GM21723 (cell line): Measurements from ENCODE around the gene C1orf35.

Experiments
- ATAC-seq: cut with Tn5 transposase; IDR thresholded peaks from one replicate; pipeline ENCODE4 v1.9.1; 2021; ENCODE audit warnings: mild to moderate bottlenecking, moderate library complexity; ENCODE audit not compliant: unreplicated experiment

The C1orf35 gene

DNA sequence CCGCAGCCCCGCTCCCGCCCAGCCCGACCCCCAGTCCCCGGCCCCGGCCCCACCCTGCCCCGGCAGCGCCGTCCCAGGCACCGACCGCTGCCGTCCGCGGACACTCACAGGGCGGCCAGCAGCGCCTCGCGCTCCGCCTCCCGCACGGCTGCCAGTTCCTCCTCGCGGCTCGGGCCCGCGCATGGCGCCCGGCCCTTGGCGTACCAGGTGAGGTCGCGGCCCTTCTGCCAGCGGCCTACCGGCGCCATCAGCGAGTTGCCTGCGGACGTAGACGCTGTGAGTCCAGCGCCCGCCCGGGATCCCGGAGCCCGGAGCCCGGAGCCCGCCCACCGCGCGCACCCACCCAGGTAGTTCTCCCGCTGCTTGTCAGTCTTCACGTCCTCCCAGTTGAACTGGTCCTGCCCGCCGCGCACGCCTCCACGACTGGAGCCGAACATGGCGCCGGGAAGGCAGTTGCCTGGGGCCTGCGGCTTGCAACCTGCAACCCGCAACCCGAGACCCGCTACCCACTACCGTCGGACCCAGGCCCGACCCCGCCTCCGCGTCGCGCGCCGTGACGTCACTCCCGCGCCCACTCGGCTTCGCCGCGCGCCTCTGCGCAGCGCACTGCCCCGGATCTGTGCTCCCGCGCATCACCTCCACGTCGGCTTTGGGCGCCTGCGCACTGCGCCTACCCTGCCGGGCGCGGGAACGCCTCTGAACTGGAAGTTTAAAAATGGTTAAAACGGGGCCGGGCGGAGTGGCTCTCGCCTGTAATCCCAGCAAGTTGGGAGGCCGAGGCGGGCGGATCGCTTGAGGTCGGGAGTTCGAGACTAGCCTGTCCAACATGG, at the start of gene C1orf35:
Gene C1orf35 (minus strand): TSS at position 535 of the 830 bp plus-strand sequence. CDS start 98 bp downstream, at position 437.
- ATAC-seq = peak; percentile 59

DNA sequence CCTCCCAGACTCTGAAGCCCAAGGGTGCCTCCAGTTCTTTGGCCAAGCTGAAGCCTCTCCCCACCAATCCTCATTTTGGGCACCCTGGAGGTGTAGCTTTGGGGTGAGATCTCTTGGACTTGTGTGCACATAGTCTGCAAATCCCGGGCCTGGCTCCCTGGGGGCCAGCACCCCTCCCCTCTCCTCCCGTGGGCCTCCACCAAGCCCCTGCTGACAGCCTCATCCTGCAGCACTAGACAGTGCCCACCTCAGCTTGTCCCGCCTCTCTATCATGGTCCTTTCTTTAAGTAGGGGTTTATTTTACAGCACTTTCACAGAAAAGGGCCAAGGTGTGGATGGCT, 49.8 kb upstream of the C1orf35 start:
- no peak for ATAC-seq

DNA sequence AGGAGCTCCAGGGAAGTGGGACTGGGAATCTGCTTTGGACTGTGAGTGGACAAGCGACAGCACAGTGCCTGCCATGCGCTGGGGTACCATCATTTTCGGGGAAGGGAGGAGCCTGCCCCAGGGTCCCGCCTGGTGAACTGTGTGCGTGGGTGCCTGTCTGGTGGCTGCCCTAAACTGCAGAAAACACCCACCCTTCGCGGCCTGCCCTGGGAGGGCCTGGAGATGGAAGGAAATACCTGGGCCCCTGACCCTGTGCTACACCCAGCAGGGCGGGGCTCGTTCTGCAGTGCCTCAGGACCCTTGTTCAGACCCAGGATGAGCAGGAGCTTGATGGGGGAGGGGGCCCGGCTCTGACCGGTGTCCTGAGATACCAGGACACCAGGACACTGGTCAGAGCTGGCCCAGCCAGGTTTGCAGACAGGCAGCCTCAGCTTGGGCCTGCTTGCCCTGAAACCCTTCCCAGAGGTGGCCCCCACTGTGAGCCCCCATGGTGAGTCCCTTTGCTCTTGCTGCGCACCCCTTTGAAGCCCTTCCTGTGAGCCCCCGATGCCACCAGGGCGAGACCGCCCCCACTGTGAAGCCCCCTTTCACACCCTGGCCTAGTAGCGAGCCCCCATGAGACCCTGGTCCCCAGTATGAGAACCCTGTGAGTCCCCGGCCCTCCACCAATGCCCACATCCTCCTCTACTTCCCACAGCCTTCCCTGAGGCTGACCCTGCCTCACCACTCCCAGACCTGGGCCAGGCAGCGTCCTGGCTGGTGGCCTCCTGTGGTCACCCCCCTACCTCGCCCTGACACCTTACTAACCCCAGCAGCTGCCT, 49.2 kb upstream of the C1orf35 start:
- ATAC-seq = no peak

DNA sequence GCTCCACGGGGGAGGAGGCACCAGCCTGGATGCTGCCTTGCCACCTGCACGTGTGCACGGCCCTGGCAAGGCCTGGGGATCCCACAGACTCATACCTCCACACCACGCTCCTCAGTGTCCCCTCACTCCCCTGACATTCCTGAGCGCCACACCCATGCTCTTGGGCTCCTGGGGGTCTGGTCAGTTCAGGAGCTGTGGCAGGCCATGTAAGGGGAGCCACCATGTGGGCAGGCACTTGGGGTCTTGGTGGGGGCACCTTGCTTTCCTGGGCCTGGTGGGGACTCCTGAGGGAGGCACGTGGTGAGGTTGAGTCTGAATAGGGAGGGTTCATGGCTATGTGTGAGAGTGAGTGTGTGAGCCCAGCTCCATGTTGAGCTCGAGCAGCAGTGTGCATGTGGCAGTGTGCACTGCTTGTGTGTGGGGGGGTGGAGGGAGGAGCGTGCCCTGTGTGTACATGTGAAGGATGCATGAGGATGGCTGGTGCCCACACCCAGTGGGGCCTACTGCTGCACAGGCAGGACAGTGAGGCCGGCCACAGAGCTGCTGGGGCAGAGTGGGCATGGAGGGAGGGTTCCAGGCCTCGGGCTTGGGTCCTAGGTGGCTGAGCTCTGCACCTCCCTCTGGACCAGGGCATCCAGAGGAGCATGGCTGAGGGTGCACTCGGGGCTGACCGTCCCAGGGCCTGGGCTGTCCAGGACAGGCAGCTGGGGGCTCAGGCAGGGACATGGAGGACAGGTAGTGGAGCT, 48.2 kb upstream of the C1orf35 start:
- ATAC-seq = no peak

DNA sequence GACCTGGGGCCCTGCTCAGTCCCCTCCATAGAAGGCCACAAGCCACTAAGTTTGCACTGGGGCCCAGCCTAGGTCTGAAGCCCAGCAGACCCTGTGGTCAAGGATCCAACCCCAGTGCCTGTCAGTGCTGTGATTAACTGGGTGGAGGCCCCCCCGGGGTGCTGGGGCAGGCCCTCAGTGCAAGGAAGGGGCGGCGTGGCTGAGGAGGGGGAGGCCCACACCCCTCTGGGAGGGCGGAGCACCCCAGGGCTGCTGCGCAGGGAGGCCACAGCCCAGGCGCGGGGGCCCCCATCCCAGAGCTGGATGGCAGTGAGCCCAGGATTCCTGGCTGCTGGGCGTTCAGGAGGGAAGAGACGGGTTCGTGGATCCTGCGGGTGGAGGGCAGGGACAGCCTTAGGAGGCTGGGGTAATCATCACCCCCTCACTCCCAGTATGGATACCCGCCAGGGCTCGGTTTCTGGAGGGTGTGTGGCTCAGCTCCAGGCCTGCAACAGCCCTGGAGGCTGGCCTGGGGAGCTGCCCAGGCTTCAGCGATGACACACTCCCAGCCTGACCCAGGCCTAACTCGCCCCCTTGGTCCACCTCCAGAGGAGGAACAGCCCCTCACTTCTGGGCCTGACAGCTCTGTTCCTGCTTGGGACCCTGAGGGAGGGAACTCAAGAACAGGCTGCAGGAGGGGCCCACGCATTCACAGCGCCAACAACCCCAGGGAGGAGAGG, 47.5 kb upstream of the C1orf35 start:
- ATAC-seq = no peak

DNA sequence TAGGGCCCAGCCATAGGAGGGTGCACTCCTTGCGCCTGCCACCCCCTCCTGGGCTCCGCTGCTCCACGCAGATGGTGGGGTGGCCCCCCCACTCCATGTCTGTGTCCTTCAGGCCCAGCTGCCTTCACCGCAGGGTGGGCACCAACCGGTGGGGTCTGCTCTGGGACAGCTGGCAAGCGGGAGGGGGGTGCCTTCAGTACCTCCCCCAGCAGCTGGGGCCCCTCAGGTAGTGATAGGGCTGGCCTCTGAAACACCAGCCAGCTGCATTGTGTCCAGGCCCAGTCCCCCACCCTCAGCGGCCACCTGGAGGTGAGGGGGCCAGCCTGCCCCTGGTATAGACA, 47.0 kb upstream of the C1orf35 start:
- no peak for ATAC-seq

DNA sequence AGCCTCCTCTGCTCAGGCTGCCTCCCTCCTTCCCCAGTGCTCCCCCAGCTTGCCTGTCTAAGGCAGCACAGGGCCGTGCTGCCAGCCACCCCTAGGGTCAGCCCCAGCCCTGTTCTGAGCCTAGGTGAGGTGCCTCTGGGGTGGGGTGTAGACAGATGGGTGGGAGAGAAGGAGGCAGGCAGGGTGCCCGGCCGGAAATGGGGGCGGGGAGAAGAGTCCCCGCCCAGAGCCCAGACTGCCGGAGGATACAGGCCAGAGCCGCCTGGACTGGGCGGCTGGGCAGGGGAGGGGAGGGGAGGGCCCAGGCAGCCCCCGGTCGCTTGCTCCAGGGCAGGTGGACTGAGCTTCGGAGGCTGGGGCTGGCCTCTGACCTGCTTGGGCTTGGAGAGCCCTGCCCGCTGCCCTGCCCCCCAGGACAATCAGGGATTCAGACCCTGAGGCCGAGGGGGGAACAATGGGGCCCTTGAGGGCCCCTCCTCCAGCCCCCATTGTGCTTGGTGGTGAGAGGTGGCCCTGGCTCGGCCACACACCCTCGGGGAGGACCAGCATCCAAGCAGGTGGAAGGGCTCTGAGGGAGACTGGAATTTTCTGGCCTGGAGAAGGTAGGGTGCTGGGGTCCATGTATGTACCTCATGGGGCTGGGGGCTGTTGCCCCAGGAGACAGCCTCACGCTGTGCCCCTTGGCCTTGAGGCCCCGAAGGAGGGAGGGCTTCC, 46.4 kb upstream of the C1orf35 start, which contains the start of gene GJC2:
Gene GJC2 (plus strand): TSS at position 525 of the 714 bp plus-strand sequence. CDS start 7,829 bp downstream, outside the sequence.
- ATAC-seq = no peak

DNA sequence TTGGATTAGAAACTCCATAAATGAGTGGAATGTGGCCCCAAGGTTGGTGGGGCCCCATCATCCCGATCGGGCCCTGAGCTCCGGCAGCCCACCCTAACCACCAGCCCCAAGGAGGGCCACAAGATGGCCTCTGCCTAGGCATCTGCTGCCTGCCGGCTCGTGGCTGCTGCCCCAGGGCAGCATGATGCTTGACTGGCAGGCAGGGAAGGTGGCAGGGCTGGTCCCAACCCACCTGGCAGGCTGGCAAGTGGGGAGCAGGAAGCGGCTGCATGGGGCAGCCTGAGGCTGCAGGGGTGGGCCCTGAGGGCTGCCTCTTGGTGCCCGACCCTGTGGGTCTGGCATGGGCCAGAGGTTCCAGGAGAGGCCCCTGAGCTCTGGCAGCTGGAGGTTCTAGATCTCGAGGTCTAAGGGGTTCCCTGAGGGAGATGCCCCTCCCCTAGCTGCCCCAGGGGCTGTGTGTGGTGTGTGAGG, 45.8 kb upstream of the C1orf35 start:
- ATAC-seq = no peak

DNA sequence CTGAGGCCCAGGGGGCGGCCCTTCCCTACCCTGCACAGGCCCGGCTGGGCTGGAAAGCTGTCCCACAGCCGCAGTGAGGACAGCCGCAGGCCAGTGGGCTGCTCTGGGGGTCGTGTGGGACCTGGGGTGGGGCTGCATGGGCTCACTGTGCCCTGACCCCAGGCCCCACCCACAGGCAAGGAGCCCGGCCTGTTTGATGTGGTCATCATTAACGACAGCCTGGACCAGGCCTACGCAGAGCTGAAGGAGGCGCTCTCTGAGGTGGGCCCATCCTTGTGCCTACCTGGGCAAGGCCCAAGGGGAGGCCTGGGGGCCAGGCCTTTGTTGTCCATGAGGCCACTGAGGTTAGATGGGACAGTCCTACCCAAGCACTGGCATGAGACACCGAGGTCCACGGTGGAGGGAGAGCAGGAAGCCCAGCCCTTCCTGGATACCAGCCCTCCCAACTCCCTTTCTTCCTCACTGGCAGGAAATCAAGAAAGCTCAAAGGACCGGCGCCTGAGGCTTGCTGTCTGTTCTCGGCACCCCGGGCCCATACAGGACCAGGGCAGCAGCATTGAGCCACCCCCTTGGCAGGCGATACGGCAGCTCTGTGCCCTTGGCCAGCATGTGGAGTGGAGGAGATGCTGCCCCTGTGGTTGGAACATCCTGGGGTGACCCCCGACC, 45.2 kb upstream of the C1orf35 start:
- ATAC-seq = no peak

DNA sequence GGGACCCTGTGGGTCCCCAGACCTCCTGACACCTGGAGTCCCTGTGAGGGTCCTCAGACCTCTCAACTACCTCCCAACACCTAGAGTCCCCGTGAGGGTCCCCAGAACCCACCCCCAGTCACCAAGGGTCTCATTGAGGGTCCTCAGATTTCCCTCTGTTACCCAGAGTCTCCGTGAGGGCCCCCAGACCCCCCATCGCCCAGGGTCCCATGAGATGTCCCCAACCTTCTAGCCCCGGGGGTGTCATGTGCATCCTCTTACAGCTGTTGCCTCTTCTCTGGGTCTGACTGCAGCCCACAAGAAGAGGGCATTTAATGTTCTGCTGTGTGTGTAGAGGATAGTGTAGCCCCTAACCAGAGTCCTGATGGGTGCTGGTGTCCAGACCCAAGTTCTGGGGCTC, 44.6 kb upstream of the C1orf35 start:
- ATAC-seq = no peak

DNA sequence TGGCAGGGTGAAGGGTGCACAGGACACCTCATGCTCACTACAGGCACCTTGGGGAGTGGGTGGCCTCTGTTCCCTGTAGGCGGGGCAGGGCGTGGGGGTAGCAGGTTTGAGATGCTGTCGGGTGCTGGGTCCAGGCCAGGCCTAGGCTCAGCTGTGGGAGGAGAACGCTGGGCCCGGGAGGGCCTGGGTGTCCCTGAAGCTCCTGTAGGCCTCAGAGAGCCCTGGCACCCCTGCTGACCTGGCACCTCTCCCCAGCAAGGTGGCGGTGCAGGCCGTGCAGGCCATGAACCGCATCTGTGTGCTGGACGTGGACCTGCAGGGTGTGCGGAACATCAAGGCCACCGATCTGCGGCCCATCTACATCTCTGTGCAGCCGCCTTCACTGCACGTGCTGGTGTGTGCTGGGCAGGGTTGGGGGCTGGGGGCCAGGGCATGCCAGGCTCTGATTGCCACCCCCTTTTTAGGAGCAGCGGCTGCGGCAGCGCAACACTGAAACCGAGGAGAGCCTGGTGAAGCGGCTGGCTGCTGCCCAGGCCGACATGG, 44.1 kb upstream of the C1orf35 start:
- ATAC-seq = no peak

DNA sequence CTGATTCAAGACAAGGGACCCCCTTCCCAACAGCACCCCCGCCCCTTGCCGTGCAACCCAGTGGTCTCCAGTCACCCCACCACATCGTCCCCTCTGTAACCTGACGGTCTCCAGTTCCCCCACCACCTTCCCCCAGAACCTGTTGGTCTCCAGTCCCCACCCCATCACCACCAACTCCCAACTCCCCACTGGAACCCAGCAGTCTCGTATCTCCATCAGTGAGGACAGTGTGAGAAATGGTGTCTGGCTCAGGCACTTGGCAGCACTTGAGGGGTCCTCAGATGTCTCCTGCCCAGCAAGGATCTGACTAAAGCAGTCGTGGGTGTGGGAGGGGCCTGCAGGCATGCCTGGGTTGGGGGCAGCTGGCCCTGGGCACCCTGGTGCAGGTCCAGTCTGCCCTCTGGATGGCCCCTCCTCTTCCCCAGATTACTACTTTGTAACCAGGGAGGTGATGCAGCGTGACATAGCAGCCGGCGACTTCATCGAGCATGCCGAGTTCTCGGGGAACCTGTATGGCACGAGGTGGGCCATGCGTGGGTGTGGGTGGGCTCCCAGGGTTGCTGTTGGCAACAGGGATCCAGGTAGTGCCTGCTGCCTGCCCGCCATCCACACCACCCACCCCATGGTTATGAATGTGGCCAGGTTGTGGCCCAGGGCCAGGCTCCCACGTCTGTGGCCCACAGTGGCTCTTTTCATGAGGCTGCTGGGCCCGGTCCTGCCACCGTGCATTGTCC, 43.5 kb upstream of the C1orf35 start:
- ATAC-seq = no peak

DNA sequence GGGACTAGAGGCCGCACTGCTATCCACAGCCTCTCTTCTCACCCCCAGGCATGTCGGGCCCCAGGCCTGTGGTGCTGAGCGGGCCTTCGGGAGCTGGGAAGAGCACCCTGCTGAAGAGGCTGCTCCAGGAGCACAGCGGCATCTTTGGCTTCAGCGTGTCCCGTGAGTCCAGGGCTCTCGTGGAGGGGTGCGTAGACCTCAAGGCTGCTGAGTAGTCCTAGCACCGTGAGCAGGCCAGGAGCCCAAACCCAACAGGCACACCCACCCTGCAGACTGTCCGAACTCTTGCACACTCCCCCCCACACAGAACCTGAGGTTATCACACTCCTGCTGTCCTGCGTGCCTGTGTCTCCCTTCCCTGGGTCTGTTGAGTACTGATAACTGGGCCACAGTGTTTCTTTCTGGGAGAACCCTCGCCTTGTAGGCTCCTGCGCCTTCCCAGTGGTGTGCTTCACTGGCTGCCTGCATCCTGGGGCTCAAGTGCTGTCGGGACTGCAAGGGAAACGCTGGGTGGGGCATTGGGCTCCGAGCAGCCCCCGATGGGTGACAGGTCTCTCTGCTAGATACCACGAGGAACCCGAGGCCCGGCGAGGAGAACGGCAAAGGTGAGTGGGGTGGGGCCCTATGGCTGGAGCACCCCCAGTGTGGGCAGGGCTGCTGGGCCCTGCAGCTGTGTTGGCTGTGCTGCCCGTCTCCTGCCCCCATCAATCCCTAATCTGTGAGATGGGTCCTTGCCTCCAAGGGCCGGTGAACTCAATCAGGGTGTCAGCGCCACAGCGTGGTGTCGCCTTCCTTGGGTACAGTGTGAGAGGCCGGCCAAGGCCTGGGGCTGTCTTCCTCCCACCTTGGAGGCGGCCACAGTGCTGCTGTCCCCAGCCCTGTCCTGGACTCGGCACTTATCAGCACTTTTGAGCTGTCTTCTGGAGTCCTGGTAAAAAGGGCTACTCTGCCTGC, 42.6 kb upstream of the C1orf35 start:
- no peak for ATAC-seq

DNA sequence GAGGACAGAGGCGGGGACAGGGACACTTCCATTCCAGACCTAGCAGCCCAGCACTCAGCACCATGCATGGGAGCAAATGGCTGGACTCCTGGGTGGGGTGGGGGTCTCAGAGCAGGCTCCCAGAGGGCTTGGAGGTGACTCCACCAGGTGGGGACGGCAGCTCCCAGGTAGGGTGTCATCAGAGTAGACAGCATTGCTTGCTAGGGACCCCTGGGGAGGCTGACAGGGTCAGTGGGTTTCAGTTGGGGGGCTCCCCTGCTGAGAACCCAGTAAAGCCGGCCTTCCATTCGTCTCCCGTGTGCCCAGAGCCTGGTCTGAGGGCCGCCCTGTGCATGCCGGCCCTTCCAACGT, 41.8 kb upstream of the C1orf35 start:
- no peak for ATAC-seq

DNA sequence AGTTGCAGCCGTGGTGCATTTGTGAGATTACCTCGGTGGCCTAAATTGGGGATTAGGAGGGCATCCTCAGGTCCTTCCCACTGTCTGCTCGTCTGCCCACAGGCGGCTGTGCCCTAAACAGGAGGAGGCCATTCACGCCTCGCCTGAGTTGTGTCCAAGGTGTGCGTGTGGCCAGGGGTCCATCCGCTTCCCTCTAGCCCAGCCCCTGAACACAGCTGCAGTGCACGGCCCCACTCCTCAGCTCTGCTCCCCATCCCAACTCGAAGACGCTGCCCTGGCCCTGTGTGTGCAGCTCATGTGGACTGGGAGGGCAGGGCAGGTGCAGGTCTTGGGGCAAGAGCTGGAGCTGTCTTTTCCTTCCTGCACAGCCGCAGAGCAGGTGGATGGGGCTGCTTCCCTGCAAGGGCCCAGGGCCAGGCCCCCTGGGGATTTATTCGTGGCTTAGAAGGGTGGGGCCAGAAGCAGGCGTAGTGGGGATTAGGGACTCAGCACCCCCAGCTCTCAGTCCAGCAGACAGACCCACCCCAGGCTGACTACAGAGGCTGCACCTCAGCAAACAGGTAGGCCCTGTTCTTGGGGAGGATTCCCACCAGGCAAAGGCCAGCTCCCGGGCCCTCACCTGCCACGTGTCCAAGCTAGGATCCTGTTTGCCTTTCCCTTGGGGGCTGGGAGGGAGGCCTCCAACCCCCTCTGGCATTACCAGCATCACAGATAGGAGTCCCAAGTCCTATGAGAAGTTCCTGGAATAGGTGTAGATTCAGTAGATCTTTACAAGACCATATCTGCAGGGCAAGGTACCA, 41.3 kb upstream of the C1orf35 start:
- no peak for ATAC-seq

DNA sequence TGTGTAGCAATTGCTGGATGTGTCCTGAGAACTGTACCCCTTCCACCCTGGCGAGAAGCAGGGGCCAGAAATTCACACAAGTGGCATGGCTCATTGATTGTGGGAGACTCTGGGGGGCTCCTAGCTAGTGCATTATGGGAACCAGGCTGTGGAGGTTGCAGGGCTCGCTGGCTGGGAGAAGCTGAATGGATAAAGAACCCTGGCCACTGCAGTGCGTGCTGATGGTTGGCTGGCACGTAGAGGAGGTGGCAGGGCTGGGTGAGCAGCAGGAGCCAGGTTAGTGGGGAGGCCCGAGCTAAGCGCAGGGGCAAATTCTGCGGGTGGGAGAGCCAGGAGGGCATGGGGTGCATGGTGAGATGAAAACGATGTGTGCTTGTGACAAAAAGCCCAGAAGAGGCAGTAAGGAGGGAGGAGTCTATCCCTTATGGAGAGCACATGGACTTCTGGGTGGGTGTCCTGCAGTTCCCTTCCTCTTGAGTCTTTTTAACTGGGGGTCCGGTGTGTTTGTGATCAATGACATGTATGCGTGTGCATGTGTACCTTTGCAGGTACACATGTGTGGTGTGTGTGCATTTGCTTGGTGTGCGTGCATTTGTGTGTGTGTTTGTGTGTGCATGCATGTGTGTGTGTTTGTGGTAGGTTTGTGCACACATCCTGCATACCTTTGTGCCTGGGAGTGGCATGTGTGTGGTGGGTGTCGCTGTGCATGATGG, 40.5 kb upstream of the C1orf35 start:
- ATAC-seq = no peak
